Panc1 (cell line): Measurements from ENCODE around the gene PHKB. TPM values are rescaled to one million over a fixed set of nuclear protein-coding genes. Genes with fewer than 3 reads are reported as not detected.
A peak's percentile ranks its signal among the peaks of the same experiment; 100 is the strongest.

Experiments used
- ATAC-seq: fragments of 200-7000 bp; cut with Tn5 transposase; 2 replicates; pipeline ENCODE4 v1.9.1; 2020; ENCODE audit warnings: mild to moderate bottlenecking, moderate library complexity
- BruUV-seq: library from RNA; stranded (reverse); fragments of 400-500 nt; replicated peaks from 2 replicates; lab custom pipeline; 2021; lab: Mats Ljungman, UMichigan
- CTCF ChIA-PET: fragments of 300-600 bp; sonication (Branson Sonifier 250); formaldehyde crosslinking; loops from one replicate; lab custom pipeline; 2022; ENCODE audit warnings: antibody characterized with exemption; lab: Charles Lee
- POLR2A ChIA-PET: fragments of 300-600 bp; sonication (Branson Sonifier 250); formaldehyde crosslinking; loops from one replicate; lab custom pipeline; 2022; ENCODE audit warnings: antibody characterized with exemption; lab: Charles Lee
- DNase-seq: peaks from one replicate; pipeline ENCODE4 v3.0.0-alpha.2; 2010; ENCODE audit warnings: low read depth, low spot score
- H3K27ac ChIP-seq: 2 replicates; pipeline ENCODE4 v1.5.1; 2011; ENCODE audit warnings: mild to moderate bottlenecking, low read length, inconsistent platforms
- H3K27me3 ChIP-seq: fragments of 200-500 bp; sonication (Bioruptor generic); 2 replicates; pipeline ENCODE4 v1.6.0; 2014; ENCODE audit warnings: low read length, inconsistent platforms; ENCODE audit not compliant: control insufficient read depth, insufficient read depth
- H3K36me3 ChIP-seq: fragments of 200-500 bp; sonication (Bioruptor generic); 2 replicates; pipeline ENCODE4 v1.5.1; 2014; ENCODE audit warnings: inconsistent platforms, mild to moderate bottlenecking, low read length, moderate library complexity; ENCODE audit not compliant: control insufficient read depth, insufficient read depth
- H3K4me1 ChIP-seq: 2 replicates; pipeline ENCODE4 v1.5.1; 2011; ENCODE audit warnings: inconsistent platforms, mild to moderate bottlenecking, low read length, moderate library complexity; ENCODE audit not compliant: control insufficient read depth, insufficient read depth
- H3K4me3 ChIP-seq, 2 experiments: 2 replicates each; pipeline ENCODE4 v1.5.1; 2011 to 2012; ENCODE audit warnings: low read depth in 2 of 2, low read length in 2 of 2, mild to moderate bottlenecking in 2 of 2, inconsistent platforms in 1 of 2, moderate library complexity in 1 of 2
- H3K9me3 ChIP-seq: fragments of 200-500 bp; sonication (Bioruptor generic); 2 replicates; pipeline ENCODE4 v1.5.1; 2014; ENCODE audit warnings: low read depth, mild to moderate bottlenecking, inconsistent platforms, low read length, moderate library complexity; ENCODE audit not compliant: control insufficient read depth, insufficient read depth
- CTCF ChIP-seq: fragments of 450-650 bp; IDR thresholded peaks from 2 replicates; pipeline ENCODE4 v1.5.1; 2017; ENCODE audit warnings: mild to moderate bottlenecking
- POLR2AphosphoS5 ChIP-seq: IDR thresholded peaks from 2 replicates; pipeline ENCODE4 v1.6.1; 2012; ENCODE audit warnings: mild to moderate bottlenecking, low read depth, low read length, moderate library complexity
- REST ChIP-seq, 2 experiments: IDR thresholded peaks; 2 replicates each; pipeline ENCODE4 v1.6.1; 2011 to 2012; ENCODE audit warnings: low read depth in 2 of 2, control low read depth in 1 of 2, low read length in 1 of 2, mild to moderate bottlenecking in 1 of 2, moderate library complexity in 1 of 2; ENCODE audit not compliant: insufficient read depth in 1 of 2
- SIN3A ChIP-seq: IDR thresholded peaks from 2 replicates; pipeline ENCODE4 v1.6.1; 2012; ENCODE audit warnings: low read depth, mild to moderate bottlenecking, low read length, moderate library complexity, borderline replicate concordance; ENCODE audit not compliant: insufficient read depth
- TCF7L2 ChIP-seq: IDR thresholded peaks from 2 replicates; pipeline ENCODE4 v1.6.1; 2011; ENCODE audit warnings: mild to moderate bottlenecking, low read depth, low read length, inconsistent platforms
- in situ Hi-C: cut with HindIII; loops from 2 replicates; pipeline ENCODE4 v1.10.0; 2016; ENCODE audit warnings: low sequenced_read_pairs, low pct_unique_long_range_greater_than_20kb
- intact Hi-C: fragments of 100-400 bp; cut with micrococcal nuclease; formaldehyde crosslinking; loops from one replicate; pipeline ENCODE4 v1.10.0; 2022; ENCODE audit not compliant: unreplicated experiment
- total RNA-seq: library from RNA; stranded (reverse); gene quantifications from one replicate; pipeline ENCODE4 v1.2.1, GENCODE V29; 2021; ENCODE audit not compliant: unreplicated experiment

Gene PHKB
- total RNA-seq, 1 experiment from 2014 or later, result 29.5 TPM

- Histone ChIP-seq H3K4me1 (peaks cover 6% of the 10 kb centered on the region), H3K9me3 (no peaks in the 10 kb centered on the region), H3K27me3 (no peaks in the 10 kb centered on the region), H3K27ac (peak overlapping the region; percentile 79), H3K4me3 (peak overlapping the region; percentile 81 to 86), H3K36me3 (peaks cover 2% of the 10 kb centered on the region; the same call in 1 of the 2 replicates)
- POLR2A ChIA-PET, result no interaction called here
- BruUV-seq, result no TSS peak
- intact Hi-C loops (loop anchor here (10.0 kb wide), 1 partner anchor 317 kb away; the partner anchor contains the start of gene NETO2), in situ Hi-C loops (no loop called here)
- CTCF ChIA-PET, result no interaction called here
- DNase-seq, result peak; percentile 36
- TF ChIP-seq CTCF, result no peak
- TF ChIP-seq TCF7L2, result no peak
- no peak for TF ChIP-seq POLR2AphosphoS5
- no peak for TF ChIP-seq SIN3A
- TF ChIP-seq REST (IDR thresholded peaks at IDR 0.05; ENCODE audit: insufficient read depth in 1 of 2, low read depth in 2 of 2, low read length in 1 of 2), result no peak
- ATAC-seq, result peak; percentile 57
These were observed 601 bp downstream of the PHKB start for GRCh38 chr16:47461598-47462266.

DNA sequence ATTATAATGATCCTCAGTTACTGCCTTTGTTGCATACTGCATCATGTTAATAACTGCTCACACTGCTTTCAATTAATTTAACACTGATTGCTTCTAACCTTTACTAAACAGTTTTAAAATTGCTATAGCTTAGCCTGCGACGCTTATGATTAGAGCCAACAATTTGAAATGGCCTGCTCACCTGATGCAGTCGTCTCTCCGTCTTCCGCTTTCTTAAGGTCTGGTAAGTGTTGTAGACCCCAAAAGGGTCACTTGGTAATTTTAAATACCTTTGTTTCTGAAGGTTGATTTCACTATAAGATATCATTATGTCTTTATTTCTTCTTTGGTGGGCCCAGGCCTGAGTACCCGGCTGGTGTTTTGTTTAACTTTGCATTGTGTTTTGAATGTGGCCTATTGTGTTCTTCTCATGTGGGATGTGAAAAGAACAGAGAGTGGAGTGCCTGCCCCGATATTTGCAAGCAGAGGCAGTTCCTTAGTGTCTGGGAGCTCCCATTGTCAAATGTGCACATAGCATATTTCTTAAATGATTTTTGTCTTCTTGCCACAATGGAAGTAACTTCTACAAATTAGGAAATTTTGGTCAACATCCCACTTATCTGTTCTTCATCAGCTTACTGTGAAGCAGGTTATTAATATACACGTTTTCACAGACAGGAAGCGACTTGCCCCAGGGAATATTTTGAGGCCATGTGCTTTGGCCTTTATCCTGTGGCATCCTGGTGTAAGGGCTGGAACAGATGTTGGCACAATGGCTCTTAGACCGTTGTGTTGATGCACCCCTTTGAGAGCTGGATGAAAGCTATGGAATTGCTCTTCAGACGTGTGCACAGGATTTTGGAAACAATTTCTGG is 2.9 kb downstream of the PHKB start:
- peaks cover 2% of the 10 kb centered on the region; the same call in 1 of the 2 replicates for H3K36me3 ChIP-seq
- H3K4me3 ChIP-seq, result no peak overlapping the region
- in situ Hi-C loops (no loop called here), intact Hi-C loops (loop anchor here (10.0 kb wide), 1 partner anchor 319 kb away; the partner anchor contains the start of gene NETO2)
- no peak overlapping the region for H3K27ac ChIP-seq
- H3K27me3 ChIP-seq, result no peaks in the 10 kb centered on the region
- POLR2A ChIA-PET, result no interaction called here
- peaks cover 6% of the 10 kb centered on the region for H3K4me1 ChIP-seq
- ATAC-seq, result no peak
- no peaks in the 10 kb centered on the region for H3K9me3 ChIP-seq
- no peak for TF ChIP-seq SIN3A
- TF ChIP-seq POLR2AphosphoS5, result no peak
- TF ChIP-seq CTCF, result no peak
- no peak for TF ChIP-seq TCF7L2
- no peak for TF ChIP-seq REST (IDR thresholded peaks at IDR 0.05; ENCODE audit: insufficient read depth in 1 of 2, low read depth in 2 of 2, low read length in 1 of 2)
- CTCF ChIA-PET, result no interaction called here
- no peak for DNase-seq
- no TSS peak for BruUV-seq
